Transverse colon (tissue), 4 donors: ENCODE measurements around the gene SLC6A18.

Experiments
- CTCF ChIP-seq, 5 experiments: fragments of 200-600 bp in 3 of 5; fragments of 450-650 bp in 2 of 5; sonication (generic) in 3 of 5; IDR thresholded peaks; 1 replicate in 2 of 5; 2 replicates in 3 of 5; pipeline ENCODE4 v1.5.1; 2016 to 2017; ENCODE audit warnings: antibody characterized with exemption in 5 of 5, inconsistent platforms in 3 of 5, mild to moderate bottlenecking in 2 of 5, moderate library complexity in 1 of 5
- POLR2AphosphoS5 ChIP-seq, 3 donors: sonication (generic); formaldehyde crosslinking; IDR thresholded peaks; one replicate each; pipeline ENCODE4 v1.6.1; 2016; ENCODE audit warnings: antibody characterized with exemption in 3 of 3

- TF ChIP-seq CTCF (IDR thresholded peaks at IDR 0.05) (no peak), POLR2AphosphoS5 (IDR thresholded peaks at IDR 0.05) (no peak)
These were observed 32.7 kb downstream of the SLC6A18 start for GRCh38 chr5:1257841-1258240.
